ENCODE results near the gene MEF2B.

The MEF2B gene

DNA sequence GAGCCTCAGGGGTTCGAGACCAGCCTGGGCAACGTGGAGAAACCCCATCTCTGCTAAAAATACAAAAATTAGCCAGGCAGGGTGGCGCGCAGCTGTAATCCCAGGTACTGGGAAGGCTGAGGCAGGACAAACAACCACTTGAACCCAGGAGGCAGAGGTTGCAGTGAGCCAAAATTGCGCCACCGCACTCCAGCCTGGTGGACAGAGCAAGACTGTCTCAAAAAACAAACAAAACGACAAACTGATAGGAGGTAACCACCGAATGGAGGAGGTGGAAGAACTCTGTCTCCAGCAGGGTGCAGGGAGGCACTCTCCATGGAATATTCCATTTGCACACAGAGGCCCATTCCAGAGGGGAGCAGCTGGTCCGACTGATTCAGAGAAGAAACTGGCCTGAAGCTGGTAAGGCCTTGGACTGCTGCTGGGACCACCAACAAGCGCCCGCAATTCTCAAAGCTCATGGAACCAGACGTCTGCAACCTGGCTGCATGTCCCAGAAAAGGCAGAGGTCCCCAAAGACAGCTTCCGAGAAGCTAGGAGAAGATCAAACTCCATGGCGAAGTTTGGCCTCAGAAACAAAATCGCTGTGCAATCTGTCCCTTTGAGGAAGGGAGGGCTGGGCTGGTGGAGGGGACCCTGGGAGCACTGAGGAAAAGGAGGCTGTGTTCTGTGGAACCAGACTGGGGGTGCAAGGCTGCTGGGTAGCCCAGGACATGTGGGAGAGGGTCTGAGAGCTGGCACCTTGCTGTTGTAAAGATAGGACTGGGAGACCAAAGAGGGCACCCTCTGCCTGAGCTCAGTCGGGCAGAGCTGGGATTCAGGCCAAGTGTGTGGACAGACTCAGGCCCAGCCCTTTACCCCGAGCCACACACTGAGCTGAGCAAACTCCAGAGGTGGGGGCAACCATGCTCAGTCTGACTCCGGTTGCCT is 71.1 kb downstream of the MEF2B start:
- no peak for DNase-seq (ENCODE audit: low read depth in 2 of 2)

GRCh38 chr19:19098084-19098702 is 71.9 kb downstream of the MEF2B start:
- DNase-seq (ENCODE audit: low read depth in 2 of 2) = no peak

DNA sequence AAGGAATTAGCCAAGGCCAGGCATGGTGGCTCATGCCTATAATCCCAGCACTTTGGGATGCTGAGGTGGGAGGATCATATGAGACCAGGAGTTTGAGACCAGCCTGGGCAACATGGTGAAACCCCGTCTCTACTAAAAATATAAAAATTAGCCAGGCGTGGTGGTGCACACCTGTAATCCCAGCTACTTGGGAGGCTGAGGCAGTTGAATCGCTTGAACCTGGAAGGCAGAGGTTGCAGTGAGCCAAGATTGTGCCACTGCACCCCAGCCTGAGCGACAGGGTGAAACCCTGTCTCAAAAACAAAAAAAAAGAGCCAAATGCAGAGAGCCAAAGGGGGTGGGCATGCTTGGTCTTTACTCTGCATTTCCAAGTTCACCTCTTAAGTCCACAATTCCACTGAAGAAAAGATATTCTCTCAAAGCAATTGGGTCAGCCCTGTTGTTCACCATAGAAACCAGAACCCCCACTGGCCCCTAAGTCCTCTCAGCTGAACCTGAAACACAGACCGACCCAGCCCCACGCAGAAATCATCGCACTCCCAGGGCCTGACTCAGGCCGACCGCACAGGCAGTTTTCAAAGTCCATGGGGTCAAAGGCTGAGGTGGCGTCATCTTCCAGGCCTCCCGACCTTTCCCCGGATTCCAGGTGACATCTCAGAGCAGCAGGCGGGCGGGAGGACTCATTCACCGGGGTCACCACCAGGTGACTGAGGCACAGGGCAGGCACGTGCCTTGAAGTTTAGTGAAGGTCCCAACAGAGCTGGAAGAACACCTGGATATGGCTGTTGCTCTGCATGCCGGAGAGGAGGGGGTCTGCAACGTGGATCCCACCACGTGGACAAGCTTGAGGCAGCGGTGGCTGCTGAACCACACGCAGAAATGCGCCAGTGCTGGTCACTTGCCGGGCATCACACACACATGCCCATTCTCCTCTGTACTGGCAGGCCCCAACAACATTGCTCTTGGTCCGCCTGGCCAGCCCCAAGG is 73.1 kb downstream of the MEF2B start:
- no peak for DNase-seq (ENCODE audit: low read depth in 2 of 2)

GRCh38 chr19:19095691-19096090 is 74.4 kb downstream of the MEF2B start:
- DNase-seq (ENCODE audit: low read depth in 2 of 2) = no peak

All from stimulated activated CD4-positive, alpha-beta T cell treated with anti-CD3 and anti-CD28 coated beads, Interleukin-4, amount 100 ng/mL, for 48 hours (primary cell).